G401 (cell line): ENCODE measurements around the gene KCNK6. TPM values are rescaled to one million over a fixed set of nuclear protein-coding genes. Genes with fewer than 3 reads are reported as not detected.
"Not testable (repeated sequence)": the region's sequence is repeated elsewhere in the genome, so short reads cannot be mapped to it uniquely, and the experiment has no call there.

ENCODE experiments used
- DNase-seq: peaks from one replicate; pipeline ENCODE4 v3.0.0-alpha.2; 2015; ENCODE audit warnings: low spot score
- in situ Hi-C: cut with HindIII; loops from 2 replicates; pipeline ENCODE4 v1.10.0; 2016; ENCODE audit warnings: low sequenced_read_pairs, mixed read lengths
- total RNA-seq: library from RNA; depleted of rRNA; stranded (reverse); fragments of >200 nt; shearing (Covaris generic); gene quantifications from 2 replicates; pipeline ENCODE4 v1.2.3, GENCODE V29; 2014

Gene KCNK6
- total RNA-seq, 1 experiment from 2014 or later: 1.4 TPM

- in situ Hi-C loops: no loop called here
- DNase-seq: no peak
These were observed 38.4 kb downstream of the KCNK6 start for GRCh38 chr19:38358071-38358470.

DNA sequence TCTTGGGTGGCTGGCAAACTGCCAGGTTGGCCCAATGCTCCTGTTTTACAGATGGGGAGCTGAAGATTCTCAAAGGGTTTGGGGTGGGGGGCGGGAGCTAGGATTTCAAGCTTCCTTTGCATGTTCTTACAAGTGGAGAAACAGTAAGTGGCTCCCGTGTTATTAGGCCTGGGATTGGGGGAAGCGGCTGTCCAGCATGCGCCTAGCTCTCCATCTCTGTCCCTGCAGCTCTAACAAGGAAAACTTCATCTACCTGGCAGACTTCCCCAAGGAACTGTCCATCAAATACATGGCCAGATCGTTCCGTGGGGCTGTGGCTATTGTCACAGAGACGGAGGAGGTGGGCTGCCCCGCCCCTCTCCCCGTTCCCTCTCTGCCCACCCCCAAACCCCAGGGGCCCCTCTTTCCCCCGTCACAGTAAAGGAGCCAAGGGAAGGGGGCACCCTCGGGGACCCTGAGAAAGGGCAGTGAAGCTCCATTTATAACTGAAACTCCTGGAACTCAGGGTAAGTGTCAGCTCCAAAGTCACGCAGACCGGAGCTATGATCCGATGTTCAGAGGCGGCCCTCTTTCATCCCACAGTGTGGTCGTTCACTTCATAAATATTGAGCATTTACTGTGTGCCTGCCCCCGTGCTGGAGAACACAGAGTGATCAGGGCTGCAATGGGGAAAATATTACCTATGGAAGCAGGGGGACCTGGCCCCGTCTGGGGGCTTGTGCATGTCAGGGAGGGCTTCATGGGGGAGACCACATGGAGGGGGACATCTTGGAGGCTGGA is 39.8 kb downstream of the KCNK6 start:
- no peak for DNase-seq
- in situ Hi-C loops: no loop called here

- DNase-seq: no peak
- in situ Hi-C loops: no loop called here
These were observed 40.7 kb downstream of the KCNK6 start for GRCh38 chr19:38360351-38360750.

DNA sequence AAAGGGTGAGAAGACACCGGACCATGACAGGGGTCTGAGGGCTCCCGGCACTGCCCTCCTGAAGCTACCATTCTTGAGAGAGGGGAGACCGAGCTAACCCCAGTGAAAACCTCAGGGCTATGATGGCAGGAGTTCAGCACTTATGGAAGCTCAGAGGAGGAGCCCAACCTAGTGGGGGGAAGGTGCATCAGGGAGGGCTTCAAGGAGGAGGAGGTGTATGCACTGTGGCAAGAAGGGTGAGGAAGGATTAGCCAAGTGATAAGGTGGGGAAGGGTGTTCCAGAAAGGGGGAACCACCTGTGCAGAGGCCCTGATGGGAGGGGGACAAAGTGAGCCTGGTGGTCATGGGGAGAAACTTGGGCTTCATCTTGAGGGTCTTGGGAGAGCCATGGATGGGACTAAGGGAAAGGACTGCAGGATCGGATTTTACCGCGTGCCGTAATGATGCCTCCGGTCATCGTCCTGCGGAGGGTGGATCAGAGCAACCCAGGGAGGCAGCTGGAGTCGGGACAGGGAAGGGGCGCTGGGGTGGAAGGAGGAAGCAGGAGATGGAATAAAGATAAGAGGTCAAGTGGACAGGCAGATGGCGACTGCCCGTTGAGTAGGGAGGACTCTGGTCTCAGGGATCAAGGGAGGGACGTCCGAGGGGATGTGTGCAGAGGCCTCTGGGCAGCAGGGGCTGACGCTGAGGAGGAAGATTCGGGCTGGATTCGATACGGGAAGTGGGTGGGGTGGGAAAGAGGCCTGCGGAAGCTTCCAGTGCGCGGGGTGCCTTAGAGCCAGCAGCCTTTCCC is 41.4 kb downstream of the KCNK6 start:
- in situ Hi-C loops: no loop called here
- no peak for DNase-seq

- in situ Hi-C loops: no loop called here
These were observed 42.0 kb downstream of the KCNK6 start for GRCh38 chr19:38361633-38362075.

GRCh38 chr19:38362076-38362945 is 42.7 kb downstream of the KCNK6 start:
- peak; percentile 65 for DNase-seq
- in situ Hi-C loops: no loop called here

More at GRCh38 chr19:38361633-38362075, 42.0 kb downstream of the KCNK6 start:
- peak; percentile 80 for DNase-seq

GRCh38 chr19:38362946-38363688 is 43.5 kb downstream of the KCNK6 start:
- in situ Hi-C loops, DNase-seq: not testable (repeated sequence)

GRCh38 chr19:38367041-38367440 is 47.4 kb downstream of the KCNK6 start:
- no peak for DNase-seq
- in situ Hi-C loops: no loop called here

- in situ Hi-C loops: no loop called here
- DNase-seq: peak; percentile 64
These were observed 49.9 kb downstream of the KCNK6 start for GRCh38 chr19:38369584-38369983.

DNA sequence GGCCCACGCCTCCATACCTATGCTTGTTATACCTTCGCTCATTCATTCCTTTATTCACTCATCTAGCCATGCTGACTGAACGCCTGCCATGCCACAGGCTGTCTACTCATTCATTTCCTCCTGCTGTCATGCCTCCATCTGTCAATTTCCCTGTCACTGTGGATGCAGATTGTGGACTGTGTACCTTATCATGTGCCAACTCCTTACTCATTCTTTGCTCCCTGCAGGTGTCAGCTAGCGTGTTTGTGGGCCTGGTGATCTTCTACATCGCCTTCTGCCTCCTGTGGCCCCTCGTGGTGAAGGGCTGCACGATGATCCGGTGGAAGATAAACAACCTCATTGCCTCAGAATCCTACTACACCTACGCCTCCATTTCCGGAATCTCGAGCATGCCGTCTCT is 50.7 kb downstream of the KCNK6 start:
- in situ Hi-C loops: no loop called here
- peak; percentile 95 for DNase-seq

- DNase-seq: no peak
- in situ Hi-C loops: no loop called here
These were observed 51.4 kb downstream of the KCNK6 start for GRCh38 chr19:38371081-38371480.

DNA sequence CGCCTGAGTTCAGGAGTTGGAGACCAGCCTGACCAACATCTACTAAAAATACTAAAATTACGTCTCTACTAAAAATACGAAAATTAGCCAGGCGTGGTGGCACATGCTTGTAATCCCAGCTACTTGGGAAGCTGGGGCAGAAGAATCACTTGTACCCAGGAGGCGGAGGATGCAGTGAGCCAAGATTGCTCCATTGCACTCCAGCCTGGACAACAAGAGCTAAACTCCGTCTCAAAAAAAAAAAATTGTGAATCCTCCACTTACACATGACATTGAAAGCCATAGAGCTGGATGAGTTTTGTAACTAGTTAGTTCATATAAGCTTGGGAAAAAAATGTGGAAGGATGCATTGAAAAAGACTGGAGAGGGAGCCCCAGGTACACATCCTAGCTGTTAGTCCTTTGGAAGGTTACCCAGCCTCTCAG is 54.3 kb downstream of the KCNK6 start:
- in situ Hi-C loops: no loop called here
- no peak for DNase-seq

- in situ Hi-C loops: no loop called here
- peak; percentile 100 for DNase-seq
These were observed 54.9 kb downstream of the KCNK6 start, which contains the start of gene PSMD8 for GRCh38 chr19:38374332-38375097. PSMD8 (plus strand) TSS chr19:38374571; CDS start chr19:38374602, 31 bp downstream.

GRCh38 chr19:38375098-38375493 is 55.5 kb downstream of the KCNK6 start:
- in situ Hi-C loops: no loop called here

DNA sequence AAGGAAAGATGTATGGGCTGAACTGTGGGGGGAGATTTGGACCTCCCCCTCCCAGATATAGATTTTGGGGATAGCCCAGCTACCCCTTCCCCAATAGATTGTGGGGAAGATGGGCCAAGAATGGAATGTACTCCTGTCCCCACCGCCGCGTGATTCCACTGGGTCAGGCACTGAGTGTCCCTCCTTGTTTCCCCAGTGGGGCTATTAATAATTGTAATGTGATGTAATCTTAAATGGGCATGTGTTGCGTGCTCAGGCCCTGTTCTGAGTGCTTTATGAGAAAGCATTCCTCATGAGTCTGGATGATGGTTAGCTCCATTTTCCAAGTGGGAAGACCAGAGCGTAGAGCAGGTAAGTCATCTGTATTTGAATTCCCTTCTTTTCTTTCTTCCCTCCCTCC is 56.1 kb downstream of the KCNK6 start:
- in situ Hi-C loops: no loop called here
- DNase-seq: no peak

More at GRCh38 chr19:38375098-38375493, 55.5 kb downstream of the KCNK6 start:
- DNase-seq: no peak

DNA sequence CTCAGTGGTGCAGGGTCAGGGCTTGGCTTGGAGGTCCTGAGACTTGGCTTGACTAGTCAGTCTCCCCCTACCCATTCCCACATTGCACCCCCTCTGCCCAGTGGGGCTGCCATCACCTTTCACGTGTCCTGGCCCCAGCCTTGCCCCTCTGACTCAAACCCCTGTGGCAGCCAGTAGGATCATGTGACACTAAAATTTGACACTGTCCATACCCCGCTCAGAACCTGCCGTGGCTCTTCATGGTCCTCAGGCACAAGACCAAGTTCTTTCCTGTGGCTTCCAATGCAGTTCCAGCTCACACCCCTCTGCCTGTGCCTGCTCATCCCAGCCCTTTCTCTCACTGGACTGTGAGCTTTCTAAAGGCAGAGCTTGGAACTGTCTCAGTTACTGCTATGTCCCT is 56.9 kb downstream of the KCNK6 start:
- DNase-seq: no peak
- in situ Hi-C loops: no loop called here

DNA sequence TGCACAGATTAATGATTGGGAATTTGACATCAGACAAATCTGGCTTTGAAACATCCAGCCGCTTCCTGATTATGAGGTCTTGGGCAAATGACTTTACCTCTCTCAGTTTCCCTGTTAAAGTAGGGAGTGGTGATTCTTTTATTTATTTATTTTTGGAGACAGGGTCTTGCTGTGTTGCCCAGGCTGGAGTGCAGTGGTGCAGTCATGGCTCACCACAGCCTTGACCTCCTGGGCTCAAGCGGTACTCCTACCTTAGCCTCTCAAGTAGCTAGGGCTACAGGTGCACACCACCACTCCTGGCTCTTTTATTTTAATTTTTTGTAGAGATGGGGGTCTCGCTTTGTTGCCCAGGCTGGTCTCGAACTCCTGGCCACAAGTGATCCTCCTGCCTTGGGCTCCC is 57.4 kb downstream of the KCNK6 start:
- no peak for DNase-seq
- in situ Hi-C loops: no loop called here

- no peak for DNase-seq
- in situ Hi-C loops: no loop called here
These were observed 59.2 kb downstream of the KCNK6 start for GRCh38 chr19:38378866-38379265.
